Measurements from ENCODE around the gene GDF7. TPM values are rescaled to one million over a fixed set of nuclear protein-coding genes. Genes with fewer than 3 reads are reported as not detected.

The GDF7 gene
- total RNA-seq, 1 donor, result 0.31 TPM

- Histone ChIP-seq H3K27me3 (ENCODE audit: insufficient read depth, low read length) (no peaks in the 10 kb centered on the region), H3K9me3 (ENCODE audit: low read depth, low read length) (no peaks in the 10 kb centered on the region), H3K4me1 (ENCODE audit: insufficient read depth, low read length) (no peaks in the 10 kb centered on the region), H3K4me3 (ENCODE audit: low read length) (no peak overlapping the region)
Observed at GRCh38 chr2:20635113-20635510, 31.8 kb upstream of the GDF7 start.

DNA sequence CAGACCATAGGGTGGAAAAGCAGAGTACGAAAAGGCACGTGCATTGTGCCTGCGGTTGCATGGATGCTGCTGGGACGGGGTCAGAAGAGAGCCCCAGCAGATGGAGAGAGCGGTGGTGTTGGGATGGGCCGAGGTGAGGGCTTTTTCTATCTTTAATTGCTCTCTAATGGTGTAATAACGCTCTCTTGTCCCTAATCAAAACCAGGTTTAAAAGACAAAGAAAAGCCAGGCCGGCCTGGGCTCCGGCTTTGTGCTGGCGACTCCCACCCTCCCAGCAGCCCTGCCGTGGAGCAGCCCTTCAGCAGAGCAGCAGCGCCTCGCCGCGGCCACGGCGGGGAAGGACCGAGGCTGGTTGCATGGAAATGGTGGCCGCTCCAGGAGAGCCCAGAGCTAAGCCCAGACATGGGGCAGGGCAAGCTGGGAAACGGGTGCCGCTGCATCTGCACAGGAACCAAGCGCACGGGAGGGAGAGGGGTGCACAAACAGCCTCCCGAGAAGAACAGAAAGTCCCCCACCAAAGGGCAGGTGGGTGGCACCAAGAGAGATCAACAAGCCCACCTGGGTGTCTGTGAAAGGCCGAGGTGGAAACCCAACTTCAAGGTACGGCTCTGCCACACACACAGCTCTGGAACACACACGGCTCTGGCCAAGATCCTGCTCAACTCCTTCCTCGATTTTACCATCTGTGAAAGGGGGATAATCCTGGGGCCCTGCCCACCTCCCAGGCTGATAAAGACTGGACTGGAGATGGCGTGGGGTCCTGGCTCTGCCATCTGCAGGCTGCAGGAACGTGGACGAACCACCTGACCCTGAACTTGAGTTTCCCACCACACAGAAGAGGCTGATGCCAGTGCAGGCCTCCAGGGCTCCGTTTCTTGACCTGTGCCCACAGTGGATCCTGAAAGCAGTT, 31.0 kb upstream of the GDF7 start:
- no peaks in the 10 kb centered on the region for H3K27me3 ChIP-seq (ENCODE audit: insufficient read depth, low read length)
- no peaks in the 10 kb centered on the region for H3K9me3 ChIP-seq (ENCODE audit: low read depth, low read length)

DNA sequence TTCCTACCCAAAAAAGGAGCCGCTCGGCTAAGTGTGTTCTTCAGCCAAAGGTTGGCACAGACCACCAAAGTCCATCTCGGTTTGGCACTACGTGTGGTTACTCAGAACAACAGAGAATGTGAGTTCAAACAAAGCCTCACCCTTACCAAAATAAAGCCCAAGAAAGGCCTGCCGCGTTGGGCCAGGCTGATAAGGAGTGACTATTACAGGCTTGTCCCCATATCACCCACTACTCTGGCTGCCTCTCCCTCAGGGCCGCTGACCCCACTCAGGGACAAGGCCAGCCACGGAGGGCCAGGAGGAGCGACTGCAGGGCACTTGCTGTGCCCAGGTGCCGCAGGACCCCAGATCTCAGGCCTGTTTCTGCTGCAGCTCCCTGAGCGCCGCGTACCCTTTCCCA, 29.8 kb upstream of the GDF7 start:
- Histone ChIP-seq H3K4me1 (ENCODE audit: insufficient read depth, low read length) (peaks cover under 1% of the 10 kb centered on the region), H3K9me3 (ENCODE audit: low read depth, low read length) (no peaks in the 10 kb centered on the region), H3K27me3 (ENCODE audit: insufficient read depth, low read length) (no peaks in the 10 kb centered on the region), H3K4me3 (ENCODE audit: low read length) (no peak overlapping the region)

More for the DNA sequence above, 31.0 kb upstream of the GDF7 start:
- H3K4me1 ChIP-seq (ENCODE audit: insufficient read depth, low read length), result no peaks in the 10 kb centered on the region
- H3K4me3 ChIP-seq (ENCODE audit: low read length), result no peak overlapping the region

- peaks cover 4% of the 10 kb centered on the region for H3K4me1 ChIP-seq (ENCODE audit: insufficient read depth, low read length)
- no peaks in the 10 kb centered on the region for H3K27me3 ChIP-seq (ENCODE audit: insufficient read depth, low read length)
- H3K9me3 ChIP-seq (ENCODE audit: low read depth, low read length), result no peaks in the 10 kb centered on the region
- no peak overlapping the region for H3K4me3 ChIP-seq (ENCODE audit: low read length)
Observed at GRCh38 chr2:20638014-20638413, 28.9 kb upstream of the GDF7 start.

DNA sequence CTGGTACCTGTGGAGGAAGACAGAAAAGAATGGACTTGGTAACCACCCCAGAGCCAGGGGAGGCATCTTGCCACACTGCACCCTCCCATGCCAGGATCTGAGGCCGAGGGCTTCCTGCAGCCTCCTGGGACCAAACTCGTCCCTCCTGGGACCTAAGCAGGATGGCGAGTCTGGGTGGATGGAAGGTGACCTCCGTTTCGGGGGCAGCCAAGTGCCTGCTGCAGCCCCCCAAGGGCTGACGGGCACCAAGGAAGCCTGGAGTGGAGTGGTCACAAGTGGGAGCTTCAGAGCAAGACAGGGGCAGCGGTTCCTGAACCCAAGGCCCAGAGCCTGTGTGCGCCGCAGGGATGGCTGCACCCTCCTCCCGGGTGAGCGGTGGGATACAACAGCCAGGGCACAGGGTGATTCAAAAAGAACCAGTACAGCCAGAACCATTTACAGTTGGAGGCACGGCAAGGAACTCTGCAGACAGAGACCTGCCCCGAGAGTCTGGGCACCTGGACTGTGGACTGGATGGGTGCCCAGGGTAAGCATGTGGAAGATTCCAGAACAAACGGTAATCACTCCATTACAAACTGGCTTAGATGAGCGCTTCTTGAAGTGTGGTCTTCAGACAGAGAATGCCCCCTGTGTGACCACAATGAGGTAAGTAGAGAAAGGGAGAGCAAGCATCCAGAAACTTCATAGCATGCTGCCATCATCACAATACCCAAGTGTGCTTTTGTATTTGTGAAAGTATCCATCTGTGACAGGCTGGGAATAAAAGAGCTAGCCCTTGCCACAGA, 28.1 kb upstream of the GDF7 start:
- Histone ChIP-seq H3K9me3 (ENCODE audit: low read depth, low read length) (no peaks in the 10 kb centered on the region), H3K4me3 (ENCODE audit: low read length) (no peak overlapping the region), H3K4me1 (ENCODE audit: insufficient read depth, low read length) (peaks cover 4% of the 10 kb centered on the region), H3K27me3 (ENCODE audit: insufficient read depth, low read length) (no peaks in the 10 kb centered on the region)

DNA sequence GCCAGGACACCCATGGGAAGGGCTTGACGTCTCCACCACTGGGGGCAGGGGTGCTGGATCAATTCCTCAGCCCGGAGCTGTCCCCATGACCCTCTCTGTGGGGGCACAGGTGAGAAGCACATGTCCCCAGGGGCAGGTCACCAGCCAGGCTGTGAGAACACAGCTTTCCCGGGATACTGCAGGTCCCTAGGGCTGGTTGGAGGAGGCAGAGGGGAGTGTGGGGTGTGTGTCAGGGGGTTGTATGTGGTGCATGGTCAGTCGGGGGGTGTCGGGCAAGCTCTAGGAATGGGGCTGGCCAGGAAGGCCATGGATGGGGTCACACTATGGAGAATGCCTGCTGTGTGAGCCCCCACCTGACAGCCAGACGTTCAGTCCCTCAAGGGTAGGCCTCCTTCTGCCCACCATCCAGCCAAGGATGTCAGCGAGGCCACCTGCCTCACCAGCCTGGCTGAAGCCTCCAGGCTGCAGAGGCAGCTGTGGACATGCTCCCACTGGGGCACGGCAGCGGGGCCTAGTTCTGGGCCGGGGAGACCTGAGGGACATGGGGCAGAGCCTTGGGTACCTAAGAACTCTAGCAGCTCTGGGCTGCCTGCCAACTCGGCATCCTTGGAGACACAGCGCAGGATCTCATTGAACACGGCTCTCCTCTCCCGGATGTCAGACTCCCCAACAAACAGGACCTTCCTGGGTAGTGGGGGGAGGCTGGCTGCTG, 26.4 kb upstream of the GDF7 start:
- no peaks in the 10 kb centered on the region for H3K27me3 ChIP-seq (ENCODE audit: insufficient read depth, low read length)
- peaks cover 4% of the 10 kb centered on the region for H3K4me1 ChIP-seq (ENCODE audit: insufficient read depth, low read length)
- no peak overlapping the region for H3K4me3 ChIP-seq (ENCODE audit: low read length)
- H3K9me3 ChIP-seq (ENCODE audit: low read depth, low read length), result no peaks in the 10 kb centered on the region

DNA sequence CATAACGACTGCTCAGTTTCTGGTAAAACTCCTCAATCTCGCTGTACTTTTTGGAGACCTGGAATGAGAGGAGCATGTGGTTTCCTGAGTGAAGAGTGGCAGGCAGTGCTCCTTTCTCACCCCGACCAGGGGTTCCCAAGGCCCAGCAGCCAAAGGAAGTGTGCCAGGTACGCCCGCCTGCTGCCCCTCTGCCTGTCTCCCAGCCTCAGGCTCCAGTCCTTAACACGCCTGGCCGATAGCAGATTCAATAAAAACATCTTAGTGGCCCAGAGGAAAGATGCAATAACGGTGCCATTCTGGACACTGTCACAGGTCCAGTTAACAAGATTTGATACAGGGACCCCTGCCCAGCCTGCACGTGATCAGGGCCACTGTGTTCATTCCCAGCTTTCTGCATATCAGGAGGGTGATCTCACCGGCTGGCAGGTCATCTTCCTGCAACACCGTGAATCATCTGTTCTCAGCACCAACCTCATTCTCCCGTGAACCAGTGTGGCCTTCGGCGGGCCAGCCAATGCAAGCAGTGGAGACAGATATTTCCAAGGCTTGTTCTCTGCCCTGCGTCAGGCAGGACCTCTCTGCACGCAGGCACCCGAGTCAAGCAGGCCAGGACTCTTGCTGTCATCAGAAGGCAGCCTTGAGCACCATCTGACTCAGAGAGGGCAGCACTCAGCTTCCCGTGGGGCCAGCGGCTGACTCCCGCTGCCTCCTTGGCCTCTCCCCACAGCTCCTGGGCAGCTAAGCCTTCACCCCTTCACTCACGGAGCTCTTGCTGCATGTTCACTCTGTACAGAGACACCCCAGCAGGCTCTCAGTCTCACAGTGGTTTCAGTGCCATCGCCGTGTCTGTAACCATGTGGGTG, 25.6 kb upstream of the GDF7 start:
- Histone ChIP-seq H3K4me3 (ENCODE audit: low read length) (no peak overlapping the region), H3K27me3 (ENCODE audit: insufficient read depth, low read length) (no peaks in the 10 kb centered on the region), H3K4me1 (ENCODE audit: insufficient read depth, low read length) (peaks cover 4% of the 10 kb centered on the region), H3K9me3 (ENCODE audit: low read depth, low read length) (no peaks in the 10 kb centered on the region)

- no peak overlapping the region for H3K4me3 ChIP-seq (ENCODE audit: low read length)
- no peaks in the 10 kb centered on the region for H3K9me3 ChIP-seq (ENCODE audit: low read depth, low read length)
- H3K27me3 ChIP-seq (ENCODE audit: insufficient read depth, low read length), result no peaks in the 10 kb centered on the region
- peaks cover 4% of the 10 kb centered on the region for H3K4me1 ChIP-seq (ENCODE audit: insufficient read depth, low read length)
Observed at GRCh38 chr2:20642055-20642971, 24.6 kb upstream of the GDF7 start.

- Histone ChIP-seq H3K9me3 (ENCODE audit: low read depth, low read length) (no peaks in the 10 kb centered on the region), H3K4me3 (ENCODE audit: low read length) (no peak overlapping the region), H3K4me1 (ENCODE audit: insufficient read depth, low read length) (peaks cover 9% of the 10 kb centered on the region), H3K27me3 (ENCODE audit: insufficient read depth, low read length) (no peaks in the 10 kb centered on the region)
Observed at GRCh38 chr2:20643060-20643459, 23.9 kb upstream of the GDF7 start.

DNA sequence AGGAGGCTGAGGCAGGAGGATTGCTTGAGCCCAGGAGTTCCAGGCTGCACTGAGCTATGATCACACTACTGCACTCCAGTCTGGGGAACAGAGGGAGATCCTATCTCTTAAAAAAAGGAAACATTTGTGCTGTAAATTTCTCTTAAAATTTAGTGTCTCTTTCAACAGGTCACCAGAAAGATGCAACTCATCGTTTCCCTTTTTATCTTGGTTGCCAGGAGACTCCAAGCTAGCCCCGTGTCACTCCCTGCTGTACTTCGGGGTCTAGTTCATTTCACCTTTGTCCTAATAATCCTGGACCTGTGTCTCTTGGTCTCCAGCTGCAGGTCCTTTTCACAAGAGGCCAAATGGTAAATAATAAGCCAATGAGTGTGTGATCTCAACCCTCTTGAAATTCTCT, 23.1 kb upstream of the GDF7 start:
- Histone ChIP-seq H3K27me3 (ENCODE audit: insufficient read depth, low read length) (no peaks in the 10 kb centered on the region), H3K4me1 (ENCODE audit: insufficient read depth, low read length) (peaks cover 16% of the 10 kb centered on the region), H3K9me3 (ENCODE audit: low read depth, low read length) (no peaks in the 10 kb centered on the region), H3K4me3 (ENCODE audit: low read length) (no peak overlapping the region)

GRCh38 chr2:20645301-20645701, 21.6 kb upstream of the GDF7 start:
- H3K4me1 ChIP-seq (ENCODE audit: insufficient read depth, low read length), result peaks cover 31% of the 10 kb centered on the region
- no peak overlapping the region for H3K4me3 ChIP-seq (ENCODE audit: low read length)
- no peaks in the 10 kb centered on the region for H3K9me3 ChIP-seq (ENCODE audit: low read depth, low read length)
- no peaks in the 10 kb centered on the region for H3K27me3 ChIP-seq (ENCODE audit: insufficient read depth, low read length)

- no peaks in the 10 kb centered on the region for H3K27me3 ChIP-seq (ENCODE audit: insufficient read depth, low read length)
- no peak overlapping the region for H3K4me3 ChIP-seq (ENCODE audit: low read length)
- no peaks in the 10 kb centered on the region for H3K9me3 ChIP-seq (ENCODE audit: low read depth, low read length)
- peaks cover 32% of the 10 kb centered on the region for H3K4me1 ChIP-seq (ENCODE audit: insufficient read depth, low read length)
Observed at GRCh38 chr2:20645761-20646160, 21.2 kb upstream of the GDF7 start.

DNA sequence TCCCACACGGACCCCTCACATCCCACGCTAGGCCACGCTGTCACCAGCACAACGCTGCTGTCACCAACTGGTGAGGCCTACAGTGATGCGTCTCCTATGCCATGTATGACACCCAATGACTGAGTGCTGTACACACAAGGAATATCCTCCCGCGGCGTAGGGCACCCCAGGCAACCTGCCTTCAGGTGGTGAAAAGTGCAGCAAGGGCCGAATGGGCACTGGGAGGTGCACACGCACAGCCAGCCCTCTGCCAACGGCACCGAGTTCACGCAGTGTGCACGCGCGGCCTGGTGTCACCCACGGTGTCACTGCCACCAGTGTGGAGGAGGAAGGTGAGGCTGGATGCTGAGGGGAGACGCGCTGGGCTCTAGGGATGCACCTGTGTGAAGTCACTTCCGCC, 20.5 kb upstream of the GDF7 start:
- Histone ChIP-seq H3K9me3 (ENCODE audit: low read depth, low read length) (no peaks in the 10 kb centered on the region), H3K4me1 (ENCODE audit: insufficient read depth, low read length) (peaks cover 35% of the 10 kb centered on the region), H3K27me3 (ENCODE audit: insufficient read depth, low read length) (no peaks in the 10 kb centered on the region), H3K4me3 (ENCODE audit: low read length) (no peak overlapping the region)

Measured in mononuclear cell (primary cell).